Measurements from ENCODE around the gene DOCK7.

DOCK7 gene

GRCh38 chr1:62716397-62716796 lies 28.2 kb upstream of the DOCK7 start:
- no peak overlapping the region for H3K4me2 ChIP-seq (ENCODE audit: low read length)

GRCh38 chr1:62712336-62713243 lies 24.4 kb upstream of the DOCK7 start:
- Histone ChIP-seq H3K27ac (ENCODE audit: low read depth, low read length) (no peak overlapping the region), H3K27me3 (ENCODE audit: control insufficient read depth, low read length) (no peaks in the 10 kb centered on the region), H3K4me2 (ENCODE audit: low read length) (no peak overlapping the region), H3K4me3 (ENCODE audit: low read length) (no peak overlapping the region), H3K79me2 (ENCODE audit: control insufficient read depth, low read length) (no peaks in the 10 kb centered on the region), H4K20me1 (ENCODE audit: control insufficient read depth, insufficient read depth, low read depth, low read length) (no peaks in the 10 kb centered on the region), H3K9me2 (replicated peaks; ENCODE audit: control insufficient read depth, low read length) (no peaks in the 10 kb centered on the region), H3K36me3 (ENCODE audit: control insufficient read depth, low read length) (no peaks in the 10 kb centered on the region), H3K9me3 (ENCODE audit: control insufficient read depth, insufficient read depth, low read length) (no peaks in the 10 kb centered on the region), H3F3A (ENCODE audit: control insufficient read depth, insufficient read depth) (no peaks in the 10 kb centered on the region), H3K4me1 (ENCODE audit: control insufficient read depth, low read length) (no peaks in the 10 kb centered on the region)
- TF ChIP-seq EZH2phosphoT487 (IDR thresholded peaks at IDR 0.05; ENCODE audit: borderline replicate concordance, low read length) (no peak), CTCF (IDR thresholded peaks at IDR 0.05; ENCODE audit: low read depth, low read length, poor library complexity, severe bottlenecking) (no peak)

More at GRCh38 chr1:62716397-62716796, 28.2 kb upstream of the DOCK7 start:
- no peaks in the 10 kb centered on the region for H3K9me2 ChIP-seq (replicated peaks; ENCODE audit: control insufficient read depth, low read length)
- no peaks in the 10 kb centered on the region for H3K36me3 ChIP-seq (ENCODE audit: control insufficient read depth, low read length)
- H4K20me1 ChIP-seq (ENCODE audit: control insufficient read depth, insufficient read depth, low read depth, low read length): no peaks in the 10 kb centered on the region
- TF ChIP-seq EZH2phosphoT487 (IDR thresholded peaks at IDR 0.05; ENCODE audit: borderline replicate concordance, low read length) (no peak), CTCF (IDR thresholded peaks at IDR 0.05; ENCODE audit: low read depth, low read length, poor library complexity, severe bottlenecking) (no peak)
- H3K4me3 ChIP-seq (ENCODE audit: low read length): no peak overlapping the region
- H3K4me1 ChIP-seq (ENCODE audit: control insufficient read depth, low read length): no peaks in the 10 kb centered on the region
- H3F3A ChIP-seq (ENCODE audit: control insufficient read depth, insufficient read depth): no peaks in the 10 kb centered on the region
- no peaks in the 10 kb centered on the region for H3K79me2 ChIP-seq (ENCODE audit: control insufficient read depth, low read length)
- H3K9me3 ChIP-seq (ENCODE audit: control insufficient read depth, insufficient read depth, low read length): no peaks in the 10 kb centered on the region
- H3K27me3 ChIP-seq (ENCODE audit: control insufficient read depth, low read length): no peaks in the 10 kb centered on the region
- H3K27ac ChIP-seq (ENCODE audit: low read depth, low read length): no peak overlapping the region

GRCh38 chr1:62707744-62708120 lies 19.5 kb upstream of the DOCK7 start:
- no peak overlapping the region for H3K4me2 ChIP-seq (ENCODE audit: low read length)
- no peak for TF ChIP-seq EZH2phosphoT487 (IDR thresholded peaks at IDR 0.05; ENCODE audit: borderline replicate concordance, low read length)
- no peaks in the 10 kb centered on the region for H3K79me2 ChIP-seq (ENCODE audit: control insufficient read depth, low read length)
- H3K9me3 ChIP-seq (ENCODE audit: control insufficient read depth, insufficient read depth, low read length): no peaks in the 10 kb centered on the region
- no peaks in the 10 kb centered on the region for H3K36me3 ChIP-seq (ENCODE audit: control insufficient read depth, low read length)
- H4K20me1 ChIP-seq (ENCODE audit: control insufficient read depth, insufficient read depth, low read depth, low read length): no peaks in the 10 kb centered on the region
- H3K27me3 ChIP-seq (ENCODE audit: control insufficient read depth, low read length): no peaks in the 10 kb centered on the region
- H3K9me2 ChIP-seq (replicated peaks; ENCODE audit: control insufficient read depth, low read length): no peaks in the 10 kb centered on the region
- no peak overlapping the region for H3K4me3 ChIP-seq (ENCODE audit: low read length)
- no peak overlapping the region for H3K27ac ChIP-seq (ENCODE audit: low read depth, low read length)
- no peaks in the 10 kb centered on the region for H3F3A ChIP-seq (ENCODE audit: control insufficient read depth, insufficient read depth)
- H3K4me1 ChIP-seq (ENCODE audit: control insufficient read depth, low read length): no peaks in the 10 kb centered on the region

All from DOHH2 (cell line).